ENCODE measurements around the gene PTGR3. TPM values are rescaled to one million over a fixed set of nuclear protein-coding genes. Genes with fewer than 3 reads are reported as not detected.

Gene PTGR3
- total RNA-seq, 2 donors from 2014 or later, result 8.9 to 26.5 TPM

GRCh38 chr18:75167137-75167536 lies 41.8 kb downstream of the PTGR3 start:
- no peak overlapping the region for H3K27ac ChIP-seq
- TF ChIP-seq CTCF (IDR thresholded peaks at IDR 0.05), result no peak
- no peak for TF ChIP-seq POLR2A (IDR thresholded peaks at IDR 0.05)

GRCh38 chr18:75165926-75166325 lies 43.0 kb downstream of the PTGR3 start:
- ATAC-seq, result no peak
- 89 to 93% methylated on average over 8 of the region's 8 CpGs for WGBS, 2 donors
- no peaks in the 10 kb centered on the region for H3K36me3 ChIP-seq (replicated peaks in 1 of 2; ENCODE audit: insufficient read depth in 1 of 2, low read depth in 2 of 2)
- no peaks in the 10 kb centered on the region for H3K4me1 ChIP-seq
- TF ChIP-seq CTCF (IDR thresholded peaks at IDR 0.05), result no peak
- TF ChIP-seq POLR2A (IDR thresholded peaks at IDR 0.05), result no peak
- DNase-seq, result no peak
- no peak overlapping the region for H3K27ac ChIP-seq
- H3K9me3 ChIP-seq, result no peaks in the 10 kb centered on the region
- H3K4me3 ChIP-seq, result no peak overlapping the region
- intact Hi-C loops (cut with DNase I), result no loop called here
- H3K27me3 ChIP-seq, result no peaks in the 10 kb centered on the region

More at GRCh38 chr18:75167137-75167536, 41.8 kb downstream of the PTGR3 start:
- DNase-seq (no peak), ATAC-seq (no peak)
- WGBS, 2 donors, result 76 to 88% methylated on average over 10 of the region's 10 CpGs
- intact Hi-C loops (cut with DNase I), result no loop called here
- H3K36me3 ChIP-seq (replicated peaks in 1 of 2; ENCODE audit: insufficient read depth in 1 of 2, low read depth in 2 of 2), result no peaks in the 10 kb centered on the region
- no peak overlapping the region for H3K4me3 ChIP-seq
- no peaks in the 10 kb centered on the region for H3K9me3 ChIP-seq
- H3K4me1 ChIP-seq, result no peaks in the 10 kb centered on the region
- H3K27me3 ChIP-seq, result no peaks in the 10 kb centered on the region

- WGBS, 2 donors, result 87 to 91% methylated on average over 2 to 3 of the region's 3 CpGs
- no peak overlapping the region for H3K27ac ChIP-seq
- ATAC-seq, result no peak
Observed at GRCh38 chr18:75164479-75164878, 44.5 kb downstream of the PTGR3 start.

GRCh38 chr18:75163736-75164135 lies 45.2 kb downstream of the PTGR3 start:
- DNase-seq (no peak), ATAC-seq (no peak)
- no peaks in the 10 kb centered on the region for H3K27me3 ChIP-seq
- H3K4me1 ChIP-seq, result peaks cover 3% of the 10 kb centered on the region
- H3K4me3 ChIP-seq, result no peak overlapping the region
- no peaks in the 10 kb centered on the region for H3K36me3 ChIP-seq (replicated peaks in 1 of 2; ENCODE audit: insufficient read depth in 1 of 2, low read depth in 2 of 2)
- 85 to 88% methylated on average over 2 to 4 of the region's 4 CpGs for WGBS, 2 donors
- intact Hi-C loops (cut with DNase I), result no loop called here
- H3K9me3 ChIP-seq, result no peaks in the 10 kb centered on the region
- no peak overlapping the region for H3K27ac ChIP-seq
- TF ChIP-seq POLR2A (IDR thresholded peaks at IDR 0.05) (no peak), CTCF (IDR thresholded peaks at IDR 0.05) (no peak)

More at GRCh38 chr18:75164479-75164878, 44.5 kb downstream of the PTGR3 start:
- no peaks in the 10 kb centered on the region for H3K9me3 ChIP-seq
- intact Hi-C loops (cut with DNase I), result no loop called here
- DNase-seq, result no peak
- no peak for TF ChIP-seq POLR2A (IDR thresholded peaks at IDR 0.05)
- no peak for TF ChIP-seq CTCF (IDR thresholded peaks at IDR 0.05)
- H3K4me1 ChIP-seq, result peaks cover 3% of the 10 kb centered on the region
- no peaks in the 10 kb centered on the region for H3K36me3 ChIP-seq (replicated peaks in 1 of 2; ENCODE audit: insufficient read depth in 1 of 2, low read depth in 2 of 2)
- no peak overlapping the region for H3K4me3 ChIP-seq
- no peaks in the 10 kb centered on the region for H3K27me3 ChIP-seq

- DNase-seq (no peak), ATAC-seq (no peak)
- intact Hi-C loops (cut with DNase I), result no loop called here
- WGBS, 2 donors, result 89 to 90% methylated on average over 4 of the region's 4 CpGs
- Histone ChIP-seq H3K27me3 (no peaks in the 10 kb centered on the region), H3K9me3 (no peaks in the 10 kb centered on the region), H3K4me3 (no peak overlapping the region), H3K36me3 (replicated peaks in 1 of 2; ENCODE audit: insufficient read depth in 1 of 2, low read depth in 2 of 2) (no peaks in the 10 kb centered on the region), H3K4me1 (peaks cover 3% of the 10 kb centered on the region), H3K27ac (no peak overlapping the region)
- no peak for TF ChIP-seq POLR2A (IDR thresholded peaks at IDR 0.05)
- no peak for TF ChIP-seq CTCF (IDR thresholded peaks at IDR 0.05)
Observed at GRCh38 chr18:75162978-75163377, 46.0 kb downstream of the PTGR3 start.

All from body of pancreas (tissue), 4 donors.